PC-3 (cell line): Measurements from ENCODE around the gene GPR149.

Source experiments
- CTCF ChIP-seq: fragments of 300-600 bp; sonication (generic); conservative IDR thresholded peaks from 2 replicates; pipeline ENCODE4 v1.5.1; 2017; ENCODE audit warnings: antibody characterized with exemption, low read depth, mild to moderate bottlenecking, low read length
- EZH2 ChIP-seq: fragments of 300-600 bp; sonication (generic); IDR thresholded peaks from one replicate; pipeline ENCODE4 v1.6.1; 2017; ENCODE audit warnings: antibody characterized with exemption, mild to moderate bottlenecking, low read length; ENCODE audit not compliant: unreplicated experiment

- TF ChIP-seq CTCF (no peak), EZH2 (no peak)
These were observed 125.7 kb downstream of the GPR149 start for GRCh38 chr3:154304116-154304786.
